SK-N-SH (cell line): ENCODE data around the gene ARHGEF17. TPM values are rescaled to one million over a fixed set of nuclear protein-coding genes. Genes with fewer than 3 reads are reported as not detected.

Experiments used
- CTCF ChIA-PET: fragments of 300-600, 350-600 bp; formaldehyde crosslinking; extraction: SDS; loops from one replicate; lab custom pipeline; 2021; lab: Yijun Ruan, JAX
- POLR2A ChIA-PET: fragments of 350-600 bp; sonication (Branson Sonifier 250); formaldehyde crosslinking; extraction: SDS; loops from one replicate; lab custom pipeline; 2020; ENCODE audit warnings: antibody characterized with exemption, inconsistent platforms; lab: Yijun Ruan, JAX
- DNase-seq: peaks from one replicate; pipeline ENCODE4 v3.0.0; 2012
- H2AFZ ChIP-seq: fragments of 200-600 bp; sonication (generic); 2 replicates; pipeline ENCODE4 v1.8.1; 2016; ENCODE audit warnings: antibody characterized with exemption, mild to moderate bottlenecking, low read depth
- H3F3A ChIP-seq: fragments of 200-600 bp; sonication (generic); replicated peaks from 2 replicates; pipeline ENCODE3; 2016; ENCODE audit warnings: antibody characterized with exemption, mild to moderate bottlenecking; ENCODE audit not compliant: insufficient read depth
- H3K27ac ChIP-seq, 2 experiments: fragments of 200-500 bp in 1 of 2; fragments of 200-600 bp in 1 of 2; sonication (Bioruptor generic) in 1 of 2; sonication (generic), shearing (Covaris generic) in 1 of 2; 2 replicates each; pipeline versions ENCODE4 v1.5.1 to v1.6.1; 2014 to 2016; ENCODE audit warnings: low read depth in 2 of 2, inconsistent platforms in 1 of 2, low read length in 1 of 2, mild to moderate bottlenecking in 1 of 2, mixed read lengths in 1 of 2
- H3K27me3 ChIP-seq: fragments of 200-600 bp; sonication (generic), shearing (Covaris generic); 2 replicates; pipeline ENCODE4 v1.6.1; 2016; ENCODE audit warnings: mixed run types; ENCODE audit not compliant: insufficient read depth
- H3K36me3 ChIP-seq, 2 experiments: fragments of 200-500 bp in 1 of 2; fragments of 200-600 bp in 1 of 2; sonication (Bioruptor generic) in 1 of 2; sonication (generic) in 1 of 2; replicated peaks in 1 of 2; 2 replicates each; pipeline versions ENCODE3 to v1.5.1; 2014 to 2016; ENCODE audit warnings: low read length in 1 of 2, mild to moderate bottlenecking in 1 of 2; ENCODE audit not compliant: insufficient read depth in 2 of 2, control insufficient read depth in 1 of 2
- H3K4me1 ChIP-seq, 2 experiments: fragments of 200-500 bp in 1 of 2; fragments of 200-600 bp in 1 of 2; sonication (Bioruptor generic) in 1 of 2; sonication (generic), shearing (Covaris generic) in 1 of 2; 2 replicates each; pipeline versions ENCODE4 v1.5.1 to v1.6.1; 2014 to 2016; ENCODE audit warnings: low read depth in 1 of 2, low read length in 1 of 2, mixed run types in 1 of 2; ENCODE audit not compliant: insufficient read depth in 2 of 2, control insufficient read depth in 1 of 2
- H3K4me2 ChIP-seq: fragments of 200-600 bp; sonication (generic), shearing (Covaris generic); 2 replicates; pipeline ENCODE4 v1.6.1; 2017; ENCODE audit warnings: mixed run types
- H3K4me3 ChIP-seq, 2 experiments: fragments of 200-500 bp in 1 of 2; fragments of 200-600 bp in 1 of 2; sonication (Bioruptor generic) in 1 of 2; sonication (generic), shearing (Covaris generic) in 1 of 2; 2 replicates each; pipeline versions ENCODE4 v1.5.1 to v1.8.1; 2014 to 2016; ENCODE audit warnings: low read depth in 2 of 2, inconsistent platforms in 1 of 2, low read length in 1 of 2, mild to moderate bottlenecking in 1 of 2, mixed read lengths in 1 of 2, moderate library complexity in 1 of 2
- H3K79me2 ChIP-seq: fragments of 200-600 bp; sonication (generic); 2 replicates; pipeline ENCODE4 v1.8.1; 2017; ENCODE audit warnings: mild to moderate bottlenecking; ENCODE audit not compliant: insufficient read depth
- H3K9ac ChIP-seq: fragments of 200-600 bp; sonication (generic); 2 replicates; pipeline ENCODE4 v1.6.1; 2017; ENCODE audit warnings: mixed run types
- H3K9me2 ChIP-seq: fragments of 200-600 bp; sonication (generic); 2 replicates; pipeline ENCODE4 v1.6.1; 2017; ENCODE audit warnings: mixed run types
- H3K9me3 ChIP-seq: fragments of 200-600 bp; sonication (generic); 2 replicates; pipeline ENCODE4 v1.6.1; 2017; ENCODE audit warnings: mixed run types, mild to moderate bottlenecking, moderate library complexity
- H4K20me1 ChIP-seq: fragments of 200-600 bp; sonication (generic); 2 replicates; pipeline ENCODE4 v1.6.1; 2017; ENCODE audit warnings: mild to moderate bottlenecking, mixed run types; ENCODE audit not compliant: insufficient read depth
- CHD2 ChIP-seq: fragments of 150-350 bp; IDR thresholded peaks from 2 replicates; pipeline ENCODE4 v1.6.1; 2018; ENCODE audit warnings: low read length; ENCODE audit not compliant: partially characterized antibody
- CTCF ChIP-seq: fragments of 200-600 bp; sonication (generic); IDR thresholded peaks from 2 replicates; pipeline ENCODE4 v1.6.1; 2017; ENCODE audit warnings: antibody characterized with exemption, mild to moderate bottlenecking, moderate library complexity
- EP300 ChIP-seq, 2 experiments: IDR thresholded peaks; 2 replicates each; pipeline versions ENCODE4 v1.4.0 to v1.6.1; 2012; ENCODE audit warnings: borderline replicate concordance in 1 of 2, low read depth in 1 of 2, low read length in 1 of 2
- EZH2phosphoT487 ChIP-seq: fragments of 200-600 bp; sonication (generic); IDR thresholded peaks from 2 replicates; pipeline ENCODE4 v1.6.1; 2017; ENCODE audit warnings: low read depth, mixed run types, mild to moderate bottlenecking, antibody characterized with exemption, moderate library complexity, borderline replicate concordance
- FOSL2 ChIP-seq: IDR thresholded peaks from 2 replicates; pipeline ENCODE4 v1.4.0; 2012; ENCODE audit warnings: low read depth, mild to moderate bottlenecking, moderate library complexity, borderline replicate concordance
- FOXJ3 ChIP-seq: sonication (generic); formaldehyde crosslinking; IDR thresholded peaks from 2 replicates; pipeline ENCODE4 v1.5.1; 2020; ENCODE audit warnings: mild to moderate bottlenecking, missing genetic modification reagents
- GABPA ChIP-seq: IDR thresholded peaks from 2 replicates; pipeline ENCODE4 v1.4.0; 2012; ENCODE audit warnings: low read depth, mild to moderate bottlenecking
- GATA2 ChIP-seq: sonication (generic); formaldehyde crosslinking; IDR thresholded peaks from 2 replicates; pipeline ENCODE4 v1.5.0; 2020; ENCODE audit warnings: mild to moderate bottlenecking, missing genetic modification reagents
- IRF3 ChIP-seq: fragments of 150-350 bp; IDR thresholded peaks from 2 replicates; pipeline ENCODE4 v1.6.1; 2016; ENCODE audit warnings: mild to moderate bottlenecking, low read depth, low read length
- MEF2A ChIP-seq: IDR thresholded peaks from 2 replicates; pipeline ENCODE4 v1.4.0; 2012; ENCODE audit warnings: low read depth, borderline replicate concordance
- MXI1 ChIP-seq: IDR thresholded peaks from 2 replicates; pipeline ENCODE4 v1.6.1; 2012; ENCODE audit warnings: mild to moderate bottlenecking, low read depth, low read length, improper control_type of control experiment
- NRF1 ChIP-seq: IDR thresholded peaks from 2 replicates; pipeline ENCODE4 v1.6.1; 2012; ENCODE audit warnings: low read depth, mild to moderate bottlenecking, low read length
- PBX3 ChIP-seq: IDR thresholded peaks from 2 replicates; pipeline ENCODE4; 2012
- POLR2AphosphoS5 ChIP-seq: IDR thresholded peaks from 2 replicates; pipeline ENCODE4 v1.6.1; 2012; ENCODE audit warnings: low read depth, low read length
- RAD21 ChIP-seq: IDR thresholded peaks from 2 replicates; pipeline ENCODE4 v1.6.1; 2012; ENCODE audit warnings: mild to moderate bottlenecking, low read length
- SIN3A ChIP-seq: IDR thresholded peaks from 2 replicates; pipeline ENCODE4 v1.6.1; 2012; ENCODE audit warnings: low read depth, mild to moderate bottlenecking, low read length, moderate library complexity, borderline replicate concordance
- TCF12 ChIP-seq: IDR thresholded peaks from 2 replicates; pipeline ENCODE4 v1.4.0; 2012
- TEAD4 ChIP-seq: IDR thresholded peaks from 2 replicates; pipeline ENCODE4 v1.4.0; 2012; ENCODE audit warnings: mild to moderate bottlenecking, borderline replicate concordance; ENCODE audit not compliant: insufficient read depth
- USF1 ChIP-seq: IDR thresholded peaks from 2 replicates; pipeline ENCODE4 v1.4.0; 2012; ENCODE audit warnings: low read depth, borderline replicate concordance
- WGBS: methylation state at CpG from one replicate; pipeline ENCODE4 v1.1.6; 2017; ENCODE audit warnings: low lambda C conversion rate; 5-methylcytosine and 5-hydroxymethylcytosine counted together
- polyA plus RNA-seq, 3 experiments: library from polyadenylated mRNA; depleted of rRNA; stranded (reverse); fragments of >200 nt; gene quantifications; 2 replicates each; pipeline ENCODE4 v1.2.3, GENCODE V29; 2012
- TF ChIP-seq, protein P1 (sequence below): IDR thresholded peaks from 2 replicates; pipeline ENCODE4 v1.4.0; 2012; ENCODE audit warnings: low read depth

Gene ARHGEF17
- polyA plus RNA-seq, 1 of the 3 experiments (the other 2 are of a cell fraction) = 45.9 TPM

DNA sequence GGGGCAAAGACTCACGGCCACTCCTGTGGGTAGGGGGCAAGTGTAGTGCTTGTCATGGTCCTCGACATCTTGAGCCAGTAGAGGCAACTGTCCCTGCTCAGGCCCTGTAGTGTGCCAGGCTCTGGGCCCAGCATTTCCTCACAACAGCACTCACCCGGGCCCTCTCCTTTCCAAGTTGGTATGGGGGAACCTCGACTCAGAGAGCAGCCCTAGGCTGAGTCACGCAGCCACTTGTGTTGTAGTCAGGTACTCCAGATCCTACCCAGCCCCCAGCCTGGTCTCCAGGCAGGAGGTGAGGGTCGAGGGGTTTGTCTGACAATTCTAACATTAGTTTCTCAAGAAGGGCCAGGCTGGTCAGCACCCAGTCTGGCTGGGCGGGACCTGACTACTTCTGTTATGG is 72.3 kb downstream of the ARHGEF17 start:
- no peaks in the 10 kb centered on the region for H3F3A ChIP-seq
- H3K4me1 ChIP-seq = peaks cover 9 to 22% of the 10 kb centered on the region in 2 experiments; a peak in 2 of 4 replicates
- WGBS = 83% methylated on average over 6 of the region's 7 CpGs
- POLR2A ChIA-PET = no interaction called here
- no peak overlapping the region for H3K9ac ChIP-seq
- no peaks in the 10 kb centered on the region for H3K27me3 ChIP-seq
- TF ChIP-seq FOXJ3 (CRISPR knock-in tag) (no peak), GATA2 (CRISPR knock-in tag) (no peak), MXI1 (no peak), CTCF (no peak), RAD21 (no peak), SIN3A (no peak)
- H3K9me3 ChIP-seq = no peaks in the 10 kb centered on the region
- CTCF ChIA-PET = interaction anchor here (1.1 to 22.4 kb wide), 3 partner anchors 8 to 26 kb away, joined by 3 to 313 read pairs (median 5); no protein-coding TSS in a partner anchor
- H3K27ac ChIP-seq = no peak overlapping the region
- no peaks in the 10 kb centered on the region for H3K9me2 ChIP-seq
- peaks cover 62% of the 10 kb centered on the region for H3K79me2 ChIP-seq
- H4K20me1 ChIP-seq = peaks cover 19% of the 10 kb centered on the region; the same call in 1 of the 2 replicates
- no peak overlapping the region for H3K4me3 ChIP-seq
- no peak overlapping the region for H3K4me2 ChIP-seq
- H2AFZ ChIP-seq = no peak overlapping the region
- H3K36me3 ChIP-seq = no peaks in the 10 kb centered on the region
- no peak for DNase-seq

GRCh38 chr11:73380897-73381410 is 72.9 kb downstream of the ARHGEF17 start:
- Histone ChIP-seq H2AFZ (no peak overlapping the region), H3K9me3 (no peaks in the 10 kb centered on the region), H3F3A (no peaks in the 10 kb centered on the region), H3K9ac (no peak overlapping the region), H3K36me3 (no peaks in the 10 kb centered on the region), H3K27me3 (no peaks in the 10 kb centered on the region), H3K79me2 (peaks cover 69% of the 10 kb centered on the region), H3K27ac (no peak overlapping the region), H3K4me2 (no peak overlapping the region), H3K4me1 (peaks cover 12 to 16% of the 10 kb centered on the region in 2 experiments; a peak in 2 of 4 replicates), H3K9me2 (no peaks in the 10 kb centered on the region), H4K20me1 (peaks cover 19% of the 10 kb centered on the region; the same call in 1 of the 2 replicates), H3K4me3 (no peak overlapping the region)
- POLR2A ChIA-PET = no interaction called here
- TF ChIP-seq GABPA (no peak), TCF12 (no peak), TEAD4 (no peak), MEF2A (no peak), NRF1 (no peak), PBX3 (no peak), EZH2phosphoT487 (no peak), IRF3 (no peak), RAD21 (no peak), FOSL2 (no peak), POLR2AphosphoS5 (no peak), CHD2 (no peak), EP300 (IDR thresholded peaks at IDR 0.05; ENCODE audit: borderline replicate concordance in 1 of 2, low read depth in 1 of 2, low read length in 1 of 2) (no peak), USF1 (no peak), CTCF (no peak)
- TF ChIP-seq, protein P1, sequence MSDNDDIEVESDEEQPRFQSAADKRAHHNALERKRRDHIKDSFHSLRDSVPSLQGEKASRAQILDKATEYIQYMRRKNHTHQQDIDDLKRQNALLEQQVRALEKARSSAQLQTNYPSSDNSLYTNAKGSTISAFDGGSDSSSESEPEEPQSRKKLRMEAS = no peak
- no peak for DNase-seq
- WGBS = 94% methylated on average over 4 of the region's 4 CpGs
- CTCF ChIA-PET = interaction anchor here (0.6 to 1.6 kb wide), 3 partner anchors 30 to 280 kb away, joined by 3 to 4 read pairs (median 3); no protein-coding TSS in a partner anchor
